Fibroblast of the conjunctiva (primary cell): Measurements from ENCODE around the gene PRRX2.
"Not testable (repeated sequence)": the region's sequence is repeated elsewhere in the genome, so short reads cannot be mapped to it uniquely, and the experiment has no call there.

Source experiments
- DNase-seq: peaks from one replicate; pipeline ENCODE4 v3.0.0-alpha.2; 2010; ENCODE audit warnings: low read depth

Gene PRRX2

DNA sequence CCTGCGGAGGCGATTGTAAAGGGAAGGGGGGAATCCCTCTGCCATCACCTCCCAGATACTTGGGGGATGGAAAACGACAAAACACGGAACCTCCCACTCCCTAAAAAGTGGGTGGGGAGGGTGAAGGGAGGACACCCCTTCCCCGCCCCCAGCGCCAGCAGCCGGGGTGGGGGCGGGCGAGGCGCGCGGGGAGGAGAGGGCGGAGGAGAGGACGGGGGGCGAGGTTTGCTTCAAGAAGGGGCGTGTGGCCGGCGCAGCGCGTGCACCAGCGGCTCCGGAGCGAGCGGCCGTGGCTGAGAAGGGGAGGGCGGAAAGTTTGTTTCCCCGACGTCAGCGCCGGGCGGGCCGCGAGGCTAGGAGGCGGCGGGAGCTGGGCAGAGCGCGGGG is at the start of gene PRRX2:
Gene PRRX2, plus strand, starts transcription at position 259 of the 387 bp plus-strand sequence. CDS start 221 bp downstream, outside the sequence.
- peak; percentile 36 for DNase-seq

DNA sequence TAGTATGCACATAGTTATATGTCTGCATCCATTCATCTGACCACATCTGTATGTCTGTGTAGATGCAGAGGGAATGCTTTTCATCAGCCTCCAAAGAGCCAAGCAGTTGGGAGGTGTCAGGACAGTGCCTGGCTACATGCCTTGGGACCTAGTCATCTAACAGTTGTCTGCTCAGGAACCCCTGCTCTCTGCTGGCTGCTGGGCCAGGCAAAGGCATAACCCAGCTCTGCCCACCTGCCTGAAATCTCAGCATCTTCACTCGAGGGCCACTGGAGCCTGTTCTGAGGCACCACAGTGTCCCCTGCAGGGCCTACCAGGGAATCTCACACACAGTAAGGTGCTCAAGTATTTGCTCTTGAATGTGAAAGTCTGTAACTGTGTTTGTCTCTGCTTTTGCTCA is 48.3 kb upstream of the PRRX2 start:
- DNase-seq, result no peak

DNA sequence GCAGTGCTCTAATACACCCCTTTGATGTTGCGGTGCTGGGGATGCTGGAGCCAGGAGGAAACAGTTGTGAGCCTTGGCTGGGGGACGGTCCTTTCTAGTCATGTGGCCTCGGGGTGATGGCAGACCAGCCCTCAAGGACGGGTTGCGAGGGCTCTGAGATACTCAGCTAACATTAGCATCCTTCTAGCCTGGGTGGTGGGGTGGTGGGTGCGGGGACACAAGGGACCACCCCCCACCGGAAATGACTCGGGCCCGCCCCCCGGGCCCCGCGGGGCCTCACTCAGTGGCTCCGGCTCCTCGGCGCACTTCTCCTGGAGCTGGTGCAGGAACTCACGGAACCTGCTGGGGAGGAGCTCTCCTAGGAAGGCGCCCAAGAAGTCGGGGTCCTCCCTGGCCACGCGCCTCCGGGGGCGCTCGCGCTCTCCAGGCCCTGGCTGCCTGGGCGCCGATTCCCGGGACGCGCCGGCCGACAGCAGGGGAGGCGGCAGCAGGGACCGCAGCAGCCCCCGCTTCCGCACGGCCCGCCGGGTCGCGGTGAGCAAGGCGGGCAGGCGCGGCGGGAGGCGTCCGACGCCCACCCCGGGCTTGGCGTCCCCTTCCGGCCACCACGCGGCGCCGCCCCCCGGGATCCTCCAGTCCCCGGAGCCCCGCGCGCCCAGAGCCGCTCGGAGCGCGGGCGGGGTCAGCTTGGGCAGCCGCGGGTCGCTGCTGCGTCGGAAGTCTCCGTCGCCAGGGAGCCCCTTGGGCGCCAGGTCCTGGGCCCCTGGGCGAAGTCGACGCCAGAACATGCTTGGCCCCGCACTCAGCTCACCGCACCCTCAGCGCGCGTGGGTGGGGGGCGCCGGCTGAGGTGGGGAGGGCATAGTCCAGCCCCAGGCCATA is 45.4 kb upstream of the PRRX2 start:
- no peak for DNase-seq

DNA sequence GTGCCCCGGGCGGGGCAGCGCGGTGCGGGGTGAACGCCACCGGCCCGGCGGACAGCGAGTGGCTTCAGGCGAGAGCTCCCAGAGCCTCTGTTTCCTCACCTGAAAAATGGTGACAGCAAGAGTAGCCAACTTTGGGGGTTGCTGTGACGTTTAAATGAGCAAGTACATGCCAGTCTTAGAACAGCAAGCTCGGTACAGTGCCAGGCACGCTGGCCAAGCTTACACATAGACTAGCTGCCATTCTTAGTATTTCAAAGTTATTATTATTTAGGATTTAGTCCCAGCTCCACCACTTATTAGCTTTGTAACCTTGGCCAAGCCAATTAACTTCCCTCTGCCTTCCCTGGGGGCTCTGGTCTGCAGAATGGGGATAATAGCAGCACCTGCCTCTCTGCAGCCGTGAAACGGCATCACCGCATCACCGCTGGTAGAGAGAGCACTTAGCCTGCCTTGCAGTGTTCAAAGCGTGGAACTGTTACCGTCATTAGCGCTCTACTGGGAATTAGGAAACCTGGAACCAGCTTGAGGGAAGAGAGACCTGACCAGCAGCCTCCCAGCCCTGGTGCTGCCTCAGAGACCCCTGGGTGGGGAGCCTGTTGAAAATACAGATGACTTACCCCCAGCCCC is 44.7 kb upstream of the PRRX2 start, which contains the start of gene C9orf50:
Gene C9orf50, minus strand, starts transcription at position 433 of the 627 bp plus-strand sequence. CDS start 527 bp downstream, outside the sequence.
- no peak for DNase-seq

DNA sequence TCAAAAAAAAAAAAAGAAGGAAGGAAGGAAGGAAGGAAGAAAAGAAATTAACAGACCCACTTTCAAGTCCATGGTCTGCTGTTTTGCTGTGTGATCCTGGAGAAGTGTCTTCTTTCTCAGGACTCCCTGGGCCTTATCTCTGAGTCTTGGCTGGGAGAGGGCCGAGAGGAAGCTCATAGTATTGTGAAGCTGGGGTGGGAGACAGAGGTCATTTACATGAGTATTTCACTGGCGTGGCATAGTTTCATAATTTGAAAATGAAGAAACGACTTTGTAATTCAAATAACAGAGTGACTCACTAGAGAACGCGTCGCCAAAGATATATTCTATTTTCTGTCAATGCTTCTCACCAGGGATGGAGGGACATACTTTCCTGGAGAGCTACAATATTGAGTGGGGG is 42.1 kb upstream of the PRRX2 start:
- DNase-seq, result no peak

DNA sequence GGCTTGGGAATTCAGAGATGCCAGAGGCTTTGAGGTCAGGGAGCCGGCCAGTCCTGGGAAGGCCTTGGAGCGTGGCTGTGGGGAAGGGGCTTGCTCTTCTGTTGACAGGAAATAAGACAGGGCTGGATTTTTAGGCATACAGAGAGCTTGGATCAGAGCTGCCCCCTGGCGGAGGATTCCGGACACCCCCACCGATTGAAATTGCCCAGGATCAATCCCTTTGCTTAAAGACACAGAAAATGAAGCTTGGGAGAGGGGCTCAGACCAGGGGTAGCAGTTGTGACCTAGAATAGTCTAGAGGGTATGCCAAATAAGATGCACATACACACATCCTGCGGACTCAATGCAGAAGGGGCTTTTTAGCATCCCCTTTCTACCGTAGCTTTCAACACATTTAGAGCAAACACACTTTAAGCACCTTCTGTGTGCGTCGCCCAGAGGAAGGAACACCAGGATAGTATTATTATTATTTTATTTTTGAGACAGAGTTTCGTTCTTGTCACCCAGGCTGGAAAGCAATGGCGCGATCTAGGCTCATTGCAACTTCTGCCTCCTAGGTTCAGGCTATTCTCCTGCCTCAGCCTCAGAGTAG is 41.2 kb upstream of the PRRX2 start:
- DNase-seq, result no peak

DNA sequence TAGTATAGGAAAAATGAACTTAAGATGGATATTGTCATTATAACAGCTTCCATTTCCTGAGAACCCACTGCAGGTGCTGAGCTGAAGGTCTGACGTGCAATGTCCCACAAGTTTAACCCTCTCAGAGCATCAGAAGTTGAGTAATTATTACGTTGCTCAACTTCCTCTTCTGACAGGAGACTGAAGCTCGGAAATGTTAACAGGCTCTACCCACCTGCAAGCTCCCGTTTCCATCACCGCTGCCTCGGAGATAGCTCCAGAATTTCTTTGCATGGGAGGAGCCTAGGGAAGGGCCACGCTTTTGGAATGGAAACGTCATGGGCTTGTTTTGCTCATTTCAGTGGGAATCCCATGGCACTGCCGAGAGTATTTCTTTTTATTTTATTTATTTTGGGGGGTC is 40.5 kb upstream of the PRRX2 start:
- DNase-seq, result no peak

DNA sequence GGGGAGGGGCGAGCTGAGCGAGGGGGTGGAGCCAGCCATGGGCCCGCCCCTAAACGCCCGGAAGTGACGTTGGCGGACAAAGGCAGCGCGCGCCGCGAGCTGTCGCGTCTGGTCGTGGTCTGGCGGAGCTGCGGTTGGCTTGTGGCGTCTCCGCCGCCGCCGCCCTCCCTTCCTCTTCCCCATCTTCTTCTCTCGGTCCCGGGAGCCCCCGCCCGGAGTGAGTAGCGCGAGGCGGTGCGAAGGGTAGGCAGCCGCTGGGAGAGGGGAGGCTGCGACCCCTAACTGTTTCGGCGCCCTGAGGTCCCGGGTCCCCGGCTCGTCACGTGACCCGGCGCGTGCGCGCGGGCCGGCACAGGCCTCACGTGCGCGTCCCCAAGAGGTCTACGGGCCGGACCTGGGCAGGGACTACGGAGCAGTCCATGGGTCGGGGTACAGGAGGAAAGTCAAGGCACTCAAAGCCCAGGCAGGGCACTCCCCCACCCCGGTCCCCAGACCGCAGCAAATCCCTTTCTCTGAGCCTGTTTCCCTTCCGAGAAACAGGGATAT is 39.3 kb upstream of the PRRX2 start, which contains the start of gene NTMT1:
Gene NTMT1, plus strand, starts transcription at position 85 of the 546 bp plus-strand sequence. CDS start 6,541 bp downstream, outside the sequence.
- peak; percentile 65 for DNase-seq

DNA sequence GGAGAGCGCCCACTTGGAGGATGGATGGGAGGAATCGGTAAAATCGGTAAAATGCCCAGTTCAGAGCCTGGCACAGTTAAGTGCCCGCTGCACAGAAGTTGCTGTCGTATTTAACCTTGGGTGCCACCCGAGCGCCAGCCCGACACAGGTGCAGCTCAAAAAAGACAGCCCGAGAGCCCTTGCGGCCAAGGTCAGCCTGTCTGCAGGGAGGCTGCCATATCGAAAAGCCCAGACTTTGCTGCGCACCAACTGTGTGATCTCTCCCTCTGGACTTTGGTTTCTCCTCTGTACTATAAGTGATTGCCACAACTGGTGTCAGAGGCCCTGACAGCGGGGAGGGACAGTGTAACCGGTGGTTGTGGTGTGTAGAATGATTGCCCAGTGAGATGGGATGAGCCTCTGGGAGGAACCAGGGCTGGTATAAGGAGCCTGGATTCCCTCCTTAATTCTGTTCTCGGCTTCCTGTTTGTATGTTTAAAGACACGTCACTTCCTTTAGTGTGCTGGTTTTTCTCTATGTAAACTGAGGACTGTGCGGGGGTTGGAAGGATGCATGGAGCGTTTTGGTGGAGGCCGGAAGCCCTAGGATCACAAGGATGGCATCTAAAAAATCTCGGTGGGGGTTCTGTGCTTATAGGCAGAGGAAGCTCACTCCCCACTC is 38.7 kb upstream of the PRRX2 start:
- no peak for DNase-seq

DNA sequence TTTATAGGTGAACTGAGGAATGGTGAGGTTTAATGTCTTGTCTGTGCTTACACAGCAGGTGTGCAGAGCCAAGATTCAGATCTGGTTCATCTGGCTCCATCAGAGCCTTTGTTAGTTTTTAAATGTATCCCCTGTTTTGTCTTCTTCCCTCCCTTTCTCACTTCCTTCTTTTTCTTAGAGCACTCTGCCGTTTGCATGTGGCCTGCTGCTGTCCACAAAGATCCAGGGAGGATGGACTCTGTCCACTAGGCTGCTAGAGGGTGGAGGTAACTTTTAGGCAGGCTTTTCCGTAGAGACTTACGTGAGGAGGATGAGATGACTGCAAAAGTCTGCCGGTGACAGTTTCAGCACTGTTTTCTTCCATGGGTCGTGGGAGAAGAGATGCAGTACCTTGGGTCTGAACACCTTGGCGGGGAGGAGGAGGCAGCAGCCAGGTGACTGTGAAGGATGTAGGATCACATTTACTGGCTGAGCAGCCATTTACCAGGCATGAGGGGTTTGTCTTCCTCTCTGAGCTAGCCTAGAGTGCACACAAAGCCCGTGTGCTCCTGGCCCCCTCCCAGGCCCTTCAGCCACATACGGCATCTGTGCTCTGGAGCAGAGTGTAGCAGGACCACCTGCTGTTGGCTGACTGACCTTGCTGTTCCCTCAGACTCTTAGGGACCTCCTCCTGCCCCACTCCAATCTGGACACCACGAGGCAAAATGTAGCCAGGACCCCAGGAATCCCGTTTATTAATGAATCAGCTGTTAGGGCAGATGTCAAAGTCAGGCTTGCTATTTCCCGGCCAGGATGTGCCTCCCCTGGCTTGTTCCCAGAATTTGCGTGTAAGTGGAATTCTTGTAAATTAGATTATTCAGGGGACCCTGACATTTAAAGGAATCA is 37.6 kb upstream of the PRRX2 start:
- DNase-seq, result no peak

DNA sequence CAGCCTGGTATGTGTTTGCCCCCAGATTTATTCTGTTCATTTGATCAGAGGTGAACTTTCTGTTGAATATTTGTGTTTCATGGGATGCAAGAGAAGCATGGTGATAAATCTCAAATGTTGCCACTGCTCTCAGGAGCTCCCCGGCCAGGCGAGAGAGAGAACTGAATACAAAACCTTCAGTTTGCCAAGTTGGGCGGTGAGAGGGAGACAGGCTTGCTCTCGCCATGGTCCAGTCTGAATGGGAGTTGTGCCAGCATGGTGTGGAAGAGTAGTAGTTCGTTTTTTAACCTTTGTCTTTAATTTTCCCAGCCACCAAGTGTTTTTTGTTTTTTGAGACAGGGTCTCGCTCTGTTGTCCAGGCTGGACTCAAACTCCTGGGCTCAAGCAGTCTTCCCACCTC is 36.7 kb upstream of the PRRX2 start:
- DNase-seq, result no peak

DNA sequence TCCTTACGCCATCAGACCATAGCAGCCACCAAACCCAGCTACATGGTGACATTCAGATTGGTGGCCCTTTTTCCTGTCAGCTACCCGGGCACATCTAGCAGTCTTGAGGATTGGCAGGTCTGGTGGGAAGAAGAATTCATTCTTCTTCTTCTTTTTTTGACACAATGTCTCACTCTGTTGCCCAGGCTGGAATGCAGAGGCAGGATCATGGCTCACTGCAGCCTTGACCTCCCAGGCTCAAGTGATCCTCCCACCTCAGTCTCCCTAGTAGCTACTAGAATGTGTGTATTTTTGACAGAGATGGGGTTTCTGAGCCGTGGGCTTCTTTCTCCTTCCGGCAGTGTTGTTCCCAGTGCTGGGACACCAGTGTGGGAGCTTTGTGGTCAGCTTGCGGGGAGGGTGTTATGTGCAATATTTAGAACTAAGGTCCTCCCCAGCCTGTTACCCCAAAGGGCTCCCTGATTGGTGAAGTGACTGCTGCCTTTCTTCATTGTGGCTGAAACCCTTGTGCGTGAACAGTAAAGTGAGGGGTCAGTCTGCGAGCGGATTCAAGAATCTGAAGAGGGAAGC is 36.1 kb upstream of the PRRX2 start:
- no peak for DNase-seq

DNA sequence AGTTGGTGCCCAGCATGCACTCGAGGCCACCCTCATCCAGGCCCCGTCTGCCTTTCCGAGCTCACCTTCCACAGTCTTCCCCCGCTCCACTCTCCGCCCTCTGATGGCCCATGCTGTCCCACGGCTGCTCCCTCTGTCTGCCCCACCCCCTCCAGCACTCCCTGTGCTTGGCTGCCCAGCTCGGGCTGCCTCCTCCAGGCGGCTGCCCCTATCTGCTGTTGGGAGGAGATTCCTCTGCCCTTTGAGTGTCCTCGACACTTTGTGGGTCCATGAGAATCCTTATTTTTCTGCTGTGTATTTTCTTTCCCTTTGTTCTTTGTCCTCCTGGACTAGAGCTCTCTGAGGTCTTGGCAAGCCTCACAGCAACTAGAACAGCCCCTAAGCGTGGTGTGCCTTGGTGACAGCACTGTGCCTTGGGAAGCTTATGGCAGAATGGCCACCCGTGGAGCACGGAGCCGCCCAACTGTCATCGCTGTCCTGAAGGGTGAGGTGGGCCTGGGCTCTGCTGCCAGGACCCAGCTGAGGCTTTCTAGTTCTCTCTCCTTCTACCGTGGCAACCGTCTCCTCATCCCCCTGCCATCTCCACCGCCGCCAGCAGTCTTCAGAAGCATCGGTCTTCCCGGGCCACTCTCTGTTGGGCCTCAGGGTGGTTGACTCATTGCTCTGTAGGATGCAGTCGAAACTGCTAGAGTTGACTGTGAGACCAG is 34.3 kb upstream of the PRRX2 start:
- DNase-seq, result no peak

DNA sequence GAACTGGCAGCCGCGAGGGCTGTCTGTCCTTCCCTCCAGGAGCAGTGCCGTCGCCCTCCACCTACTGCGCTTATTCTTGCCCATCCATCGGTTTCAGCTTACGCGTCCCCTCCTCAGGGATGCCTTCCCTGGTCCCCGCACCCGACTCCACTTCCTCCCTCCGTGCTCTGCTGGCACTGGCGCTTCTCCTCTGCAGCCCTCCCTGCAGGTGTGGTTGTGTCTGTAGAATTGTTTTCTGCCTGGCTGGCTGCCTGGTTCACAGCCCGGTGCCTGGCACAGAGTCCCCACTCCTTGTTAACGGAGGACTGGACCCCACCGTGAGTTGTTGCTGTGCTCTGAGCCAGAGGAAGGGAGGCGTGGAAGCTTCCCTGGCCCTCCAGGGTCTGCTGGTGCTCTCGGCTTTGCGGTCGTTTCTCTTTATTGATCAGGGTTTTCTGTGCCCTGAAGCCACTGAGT is 33.7 kb upstream of the PRRX2 start:
- no peak for DNase-seq

DNA sequence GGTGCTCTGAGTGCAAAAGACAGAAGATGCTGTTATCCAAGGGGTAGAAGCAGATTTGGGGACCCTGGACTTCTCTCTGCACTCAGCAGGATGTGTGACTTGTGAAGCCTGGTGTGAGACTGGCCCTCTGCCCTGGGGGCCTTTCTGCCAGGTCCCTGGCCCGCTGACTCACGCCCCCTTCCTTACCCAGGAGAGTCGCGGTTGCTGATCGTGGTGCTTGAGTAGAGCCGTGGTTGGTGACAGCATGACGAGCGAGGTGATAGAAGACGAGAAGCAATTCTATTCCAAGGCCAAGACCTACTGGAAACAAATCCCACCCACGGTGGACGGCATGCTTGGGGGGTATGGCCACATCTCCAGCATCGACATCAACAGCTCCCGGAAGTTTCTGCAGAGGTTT is 33.0 kb upstream of the PRRX2 start:
- DNase-seq, result no peak

DNA sequence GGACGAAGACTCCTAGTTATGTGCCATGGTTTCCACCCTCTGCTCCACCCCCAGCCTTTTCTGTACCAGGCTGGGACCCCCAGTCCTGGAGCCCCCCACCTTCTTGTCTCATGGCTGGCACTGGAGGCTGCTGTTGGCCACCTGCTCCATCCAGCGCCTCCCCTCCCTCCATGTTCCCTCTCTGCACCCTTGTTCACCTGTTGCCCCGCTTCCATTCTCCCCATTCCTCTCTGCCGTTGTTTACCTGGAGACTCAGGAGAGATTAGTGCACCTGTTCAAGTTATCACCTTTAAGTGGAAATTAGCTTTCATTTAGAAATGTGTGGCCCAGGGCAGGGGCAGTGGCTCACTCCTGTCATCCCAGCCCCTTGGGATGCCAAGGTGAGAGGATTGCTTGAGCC is 32.2 kb upstream of the PRRX2 start:
- no peak for DNase-seq

DNA sequence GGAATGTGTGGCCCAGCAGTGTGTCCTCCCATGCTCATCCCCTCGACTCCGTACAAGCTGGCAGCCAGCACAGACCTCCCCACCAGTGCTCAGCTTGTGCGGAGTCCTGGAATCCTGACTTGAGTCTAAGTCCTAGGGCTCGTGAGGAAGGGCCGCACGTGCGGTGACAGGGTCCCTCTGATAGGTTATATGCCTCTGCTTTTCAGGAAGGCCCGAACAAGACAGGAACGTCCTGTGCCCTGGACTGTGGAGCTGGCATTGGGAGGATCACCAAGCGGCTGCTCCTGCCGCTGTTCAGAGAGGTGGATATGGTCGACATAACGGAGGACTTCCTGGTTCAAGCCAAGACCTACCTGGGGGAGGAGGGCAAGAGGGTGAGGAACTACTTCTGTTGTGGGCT is 31.6 kb upstream of the PRRX2 start:
- DNase-seq, result no peak

DNA sequence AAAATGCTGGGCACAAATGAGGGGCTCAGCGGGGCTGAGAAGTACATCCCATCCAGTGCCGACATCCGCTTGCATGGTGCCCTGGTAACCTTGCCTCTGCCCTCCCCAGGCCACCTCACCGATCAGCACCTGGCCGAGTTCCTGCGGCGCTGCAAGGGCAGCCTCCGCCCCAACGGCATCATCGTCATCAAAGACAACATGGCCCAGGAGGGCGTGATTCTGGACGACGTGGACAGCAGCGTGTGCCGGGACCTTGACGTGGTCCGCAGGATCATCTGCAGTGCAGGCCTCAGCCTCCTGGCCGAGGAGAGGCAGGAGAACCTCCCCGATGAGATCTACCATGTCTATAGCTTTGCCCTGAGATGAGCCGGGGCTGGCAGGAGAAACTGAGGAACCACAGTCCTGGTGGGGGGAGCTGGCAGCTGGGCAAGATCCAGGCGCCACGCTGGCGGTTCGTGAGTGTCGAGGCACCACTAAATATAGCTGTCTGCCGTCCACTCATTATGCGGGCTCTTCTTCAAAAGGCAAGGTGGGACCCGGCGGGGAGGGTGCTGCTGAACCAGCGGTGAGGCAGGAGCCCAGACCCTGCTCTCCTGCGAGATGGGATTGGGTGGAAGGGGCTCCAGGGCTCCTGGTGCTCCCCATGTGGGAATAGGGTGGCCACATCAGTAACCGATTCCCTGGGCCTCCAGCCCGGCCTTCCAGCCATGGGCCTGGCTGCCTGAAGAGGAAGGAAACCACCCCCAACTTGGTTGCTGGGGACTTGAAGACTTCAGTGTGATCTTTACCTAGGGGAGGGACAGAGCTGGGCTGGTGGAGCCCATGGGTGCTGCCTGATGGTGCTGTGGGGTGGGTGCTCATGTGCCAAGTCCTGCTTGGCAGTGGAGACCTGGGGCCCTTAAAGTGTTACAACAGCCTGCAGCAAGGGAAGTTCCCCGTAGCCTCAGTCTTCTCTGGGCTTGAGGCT is 30.1 kb upstream of the PRRX2 start:
- no peak for DNase-seq

DNA sequence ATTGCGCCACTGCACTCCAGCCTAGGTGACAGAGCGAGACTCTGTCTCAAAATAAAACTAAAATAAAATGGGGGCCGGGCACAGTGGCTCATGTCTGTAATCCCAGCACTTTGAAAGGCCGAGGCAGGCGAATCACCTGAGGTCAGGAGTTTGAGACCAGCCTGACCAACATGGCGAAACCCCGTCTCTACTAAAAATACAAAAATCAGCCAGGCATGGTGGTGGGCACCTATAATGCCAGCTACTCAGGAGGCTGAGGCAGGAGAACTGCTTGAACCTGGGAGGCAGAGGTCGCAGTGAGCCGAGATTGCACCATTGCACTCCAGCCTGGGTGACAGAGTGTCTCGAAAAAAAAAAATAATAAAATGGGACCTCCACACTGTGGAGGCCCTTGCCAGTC is 29.1 kb upstream of the PRRX2 start:
- not testable (repeated sequence) for DNase-seq
